NCI-H1105 (cell line): ENCODE data around the gene SNAPC2.

Experiments used
- DNase-seq: peaks from one replicate; lab custom pipeline; 2025; lab: John Stamatoyannopoulos, UW

The SNAPC2 gene, protein sequence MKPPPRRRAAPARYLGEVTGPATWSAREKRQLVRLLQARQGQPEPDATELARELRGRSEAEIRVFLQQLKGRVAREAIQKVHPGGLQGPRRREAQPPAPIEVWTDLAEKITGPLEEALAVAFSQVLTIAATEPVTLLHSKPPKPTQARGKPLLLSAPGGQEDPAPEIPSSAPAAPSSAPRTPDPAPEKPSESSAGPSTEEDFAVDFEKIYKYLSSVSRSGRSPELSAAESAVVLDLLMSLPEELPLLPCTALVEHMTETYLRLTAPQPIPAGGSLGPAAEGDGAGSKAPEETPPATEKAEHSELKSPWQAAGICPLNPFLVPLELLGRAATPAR

DNA sequence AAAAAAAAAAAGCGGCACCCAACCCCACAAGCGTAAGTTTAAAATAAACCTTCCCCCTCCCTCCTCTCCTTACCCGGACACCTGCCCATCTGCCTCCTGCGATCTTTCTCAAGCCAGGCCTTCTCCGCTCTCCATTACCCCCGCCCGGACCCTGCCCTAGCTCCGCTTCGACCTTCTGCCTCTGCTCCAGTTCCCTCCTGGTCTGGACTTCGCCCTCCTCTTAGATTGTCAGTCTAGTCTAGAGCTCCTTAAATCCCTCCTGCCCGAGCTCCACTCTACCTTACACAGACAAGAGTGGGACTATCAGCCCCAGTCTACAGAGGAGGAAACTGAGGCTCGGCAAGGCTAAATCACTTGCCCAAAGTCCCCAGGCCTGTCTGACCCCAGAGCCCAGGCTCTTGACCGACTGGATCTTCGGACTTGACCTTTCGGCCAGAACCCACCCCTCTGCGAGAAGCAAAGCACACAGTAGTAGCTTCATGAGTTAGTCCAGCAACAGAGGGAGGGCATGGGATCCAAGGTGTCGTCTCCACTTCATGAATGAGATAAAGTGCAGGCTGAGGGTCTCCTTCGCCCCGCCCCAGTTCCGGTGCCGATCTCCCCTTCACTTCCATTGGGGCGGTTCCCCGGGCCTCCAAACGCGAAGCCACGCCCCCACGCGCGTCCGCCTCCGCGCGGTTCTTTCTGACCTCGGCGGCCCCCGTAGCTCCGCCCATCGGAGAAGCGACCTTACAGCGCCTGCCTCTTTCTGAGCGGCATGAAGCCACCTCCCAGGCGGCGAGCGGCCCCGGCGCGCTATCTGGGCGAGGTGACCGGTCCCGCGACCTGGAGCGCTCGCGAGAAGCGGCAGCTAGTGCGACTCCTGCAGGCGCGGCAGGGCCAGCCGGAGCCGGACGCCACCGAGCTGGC is at the start of gene SNAPC2:
Gene SNAPC2, plus strand, starts transcription at position 729 of the 909 bp plus-strand sequence. Its CDS starts 29 bp downstream, at position 758.
- peak; percentile 98 for DNase-seq

DNA sequence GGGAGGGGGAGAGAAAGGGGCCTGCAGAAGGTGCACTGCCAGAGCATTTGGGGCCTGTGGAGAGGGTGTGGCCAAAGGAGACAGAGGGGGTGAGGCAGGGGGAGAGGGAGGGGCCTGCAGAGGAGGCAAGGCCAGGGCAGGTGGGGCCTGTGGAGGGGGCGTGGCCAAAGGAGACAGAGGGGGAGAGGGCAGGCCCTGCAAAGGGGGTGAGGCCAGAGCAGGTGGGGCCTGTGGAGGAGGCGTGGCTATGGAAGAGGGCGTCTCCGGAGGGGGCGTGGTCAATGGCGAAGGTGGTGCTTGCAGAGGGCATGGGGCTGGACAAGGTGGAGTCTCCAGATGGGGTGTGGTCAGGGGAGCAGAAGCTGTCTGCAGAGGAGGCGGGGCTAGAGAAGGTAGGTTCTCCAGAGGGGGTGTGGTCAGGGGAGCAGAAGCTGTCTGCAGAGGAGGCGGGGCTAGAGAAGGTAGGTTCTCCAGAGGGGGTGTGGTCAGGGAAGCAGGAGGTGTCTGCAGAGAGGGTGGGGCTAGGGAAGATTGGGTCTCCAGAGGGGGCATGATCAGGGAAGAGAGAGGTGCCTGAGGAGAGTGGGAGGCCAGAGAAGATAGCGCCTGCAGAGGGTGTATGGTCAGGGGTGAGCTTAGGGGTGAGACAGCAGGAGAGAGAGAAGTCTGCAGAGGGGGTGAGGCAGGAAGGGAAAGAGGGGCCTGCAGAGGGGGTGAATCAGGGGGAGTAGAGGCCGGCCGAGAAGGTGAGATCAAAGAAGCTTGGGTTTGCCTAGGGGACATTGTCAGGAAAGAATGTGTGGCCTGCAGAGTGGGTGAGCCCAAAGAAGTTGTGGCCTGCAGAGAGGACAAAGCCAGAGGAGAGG is 49.3 kb upstream of the SNAPC2 start:
- peak; percentile 47 for DNase-seq

- peak; percentile 50 for DNase-seq
Measured at GRCh38 chr19:7871437-7872305, 48.5 kb upstream of the SNAPC2 start.

GRCh38 chr19:7872306-7873204 is 47.6 kb upstream of the SNAPC2 start:
- no peak for DNase-seq

- no peak for DNase-seq
Measured at GRCh38 chr19:7873304-7874075, 46.6 kb upstream of the SNAPC2 start.

DNA sequence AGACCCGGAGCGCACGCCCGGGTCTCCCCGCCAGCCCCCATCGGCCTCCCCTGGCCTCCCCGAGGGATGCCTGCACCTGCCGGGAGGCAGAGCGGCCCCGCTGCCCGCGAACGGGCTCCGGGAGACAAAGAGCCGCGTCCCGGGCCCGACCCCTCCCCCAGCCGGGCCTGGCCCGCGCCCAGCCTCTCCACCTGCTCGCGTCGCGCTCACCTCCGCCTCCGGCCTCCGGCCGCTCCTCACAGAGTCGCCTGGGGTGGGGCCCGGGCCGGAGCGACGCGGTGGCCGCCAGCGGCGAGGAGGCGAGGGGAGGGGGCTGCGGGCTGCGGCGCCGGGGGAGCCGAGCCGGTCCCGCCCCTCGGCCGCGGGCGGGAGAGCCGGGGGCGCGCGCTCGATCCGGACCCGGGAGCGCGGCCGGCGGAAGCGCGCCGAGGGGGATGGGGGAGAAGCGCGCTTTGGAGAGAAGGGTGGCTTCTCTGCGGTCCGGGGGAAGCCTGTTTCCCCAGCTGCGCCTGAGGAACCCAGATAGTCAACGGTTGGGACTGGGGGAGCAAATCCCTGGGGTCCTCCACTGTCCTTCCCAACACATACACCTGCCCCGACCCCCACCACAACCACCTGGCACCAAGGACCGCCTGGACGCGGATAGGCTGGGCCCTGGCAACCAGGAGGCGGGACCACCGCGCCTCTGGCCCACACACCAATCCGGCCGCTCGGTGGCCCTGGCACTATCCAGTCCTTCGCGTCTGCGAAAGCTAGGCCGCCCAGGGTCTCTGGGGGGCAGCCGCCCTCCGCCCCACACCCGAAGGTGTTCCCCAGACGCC is 45.9 kb upstream of the SNAPC2 start, which contains the start of gene PRR36:
Gene PRR36, minus strand, starts transcription at position 315 of the 821 bp plus-strand sequence. CDS start 701 bp downstream, outside the sequence.
- peak; percentile 88 for DNase-seq

DNA sequence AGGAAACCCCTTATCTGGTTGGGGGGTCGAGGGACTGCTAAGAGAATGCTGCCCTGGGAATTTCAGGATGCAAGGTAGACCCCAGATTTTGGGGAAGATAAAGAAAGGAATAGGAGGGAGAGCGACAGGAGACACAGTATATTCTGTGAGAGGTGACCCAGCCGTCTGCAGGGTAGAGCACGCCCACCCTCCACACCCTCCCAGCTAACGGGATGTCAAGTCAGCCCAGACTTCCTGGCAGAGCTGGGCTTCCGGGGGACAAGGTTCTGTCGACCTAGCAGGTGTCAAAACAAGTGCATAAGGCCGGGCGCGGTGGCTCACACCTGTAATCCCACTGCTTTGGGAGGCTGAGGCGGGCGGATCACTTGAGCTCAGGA is 45.3 kb upstream of the SNAPC2 start:
- DNase-seq: no peak

- no peak for DNase-seq
Measured at GRCh38 chr19:7877249-7877836, 42.8 kb upstream of the SNAPC2 start.

DNA sequence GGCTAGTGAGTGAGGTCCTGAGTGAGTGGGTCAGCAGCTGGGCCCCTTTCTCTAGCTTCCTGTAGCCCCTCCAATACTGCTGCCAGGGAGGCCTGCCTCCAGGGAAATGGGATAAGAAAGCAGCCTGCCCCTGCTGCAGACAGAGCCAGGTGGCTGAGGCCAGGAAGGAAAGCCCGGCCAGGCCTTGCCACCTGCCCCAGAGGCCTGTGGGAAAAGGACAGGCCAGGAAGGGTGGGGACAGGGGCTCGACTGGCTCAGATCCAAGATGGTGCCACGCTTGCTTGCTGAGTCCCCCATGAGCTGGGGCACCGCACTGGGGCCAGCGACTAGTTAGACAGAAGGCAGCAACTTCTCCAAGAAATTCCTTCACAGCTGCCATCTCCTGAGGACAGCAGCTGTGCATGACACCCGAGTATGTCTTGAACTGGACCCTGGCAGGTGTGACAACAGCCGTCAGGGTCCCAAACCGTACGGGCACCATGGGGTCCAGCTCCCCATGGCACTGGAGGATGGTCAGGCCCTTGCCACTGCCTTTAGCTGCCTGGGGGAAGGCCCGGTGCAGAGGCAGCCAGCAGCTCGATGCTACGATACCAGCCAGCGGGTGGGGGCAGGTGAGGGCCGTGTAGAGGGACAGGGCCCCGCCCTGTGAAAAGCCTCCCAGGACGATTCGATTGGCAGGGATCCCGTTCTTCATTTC is 40.9 kb upstream of the SNAPC2 start:
- no peak for DNase-seq

DNA sequence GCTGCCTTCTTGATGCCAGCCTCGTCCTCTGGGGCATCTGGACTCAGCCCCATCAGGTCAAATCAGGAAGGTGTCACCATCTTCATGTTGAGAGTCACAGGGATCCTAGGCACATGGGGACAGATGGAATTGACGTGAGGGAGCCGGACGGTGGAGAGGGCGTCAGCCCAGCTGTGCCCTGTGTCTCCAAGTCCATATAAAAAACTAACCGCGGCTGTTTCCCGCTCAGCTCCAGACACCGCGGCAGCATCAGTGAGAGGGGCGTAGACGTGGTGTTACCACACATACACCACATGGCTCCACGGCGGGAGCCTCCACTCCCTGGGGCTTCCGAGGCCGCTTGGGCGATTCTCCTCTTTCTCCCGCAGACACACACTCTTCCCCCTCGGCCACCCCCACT is 40.3 kb upstream of the SNAPC2 start:
- DNase-seq: no peak

GRCh38 chr19:7881910-7882309 is 38.2 kb upstream of the SNAPC2 start:
- no peak for DNase-seq

- DNase-seq: no peak
Measured at GRCh38 chr19:7883105-7883504, 37.0 kb upstream of the SNAPC2 start.

DNA sequence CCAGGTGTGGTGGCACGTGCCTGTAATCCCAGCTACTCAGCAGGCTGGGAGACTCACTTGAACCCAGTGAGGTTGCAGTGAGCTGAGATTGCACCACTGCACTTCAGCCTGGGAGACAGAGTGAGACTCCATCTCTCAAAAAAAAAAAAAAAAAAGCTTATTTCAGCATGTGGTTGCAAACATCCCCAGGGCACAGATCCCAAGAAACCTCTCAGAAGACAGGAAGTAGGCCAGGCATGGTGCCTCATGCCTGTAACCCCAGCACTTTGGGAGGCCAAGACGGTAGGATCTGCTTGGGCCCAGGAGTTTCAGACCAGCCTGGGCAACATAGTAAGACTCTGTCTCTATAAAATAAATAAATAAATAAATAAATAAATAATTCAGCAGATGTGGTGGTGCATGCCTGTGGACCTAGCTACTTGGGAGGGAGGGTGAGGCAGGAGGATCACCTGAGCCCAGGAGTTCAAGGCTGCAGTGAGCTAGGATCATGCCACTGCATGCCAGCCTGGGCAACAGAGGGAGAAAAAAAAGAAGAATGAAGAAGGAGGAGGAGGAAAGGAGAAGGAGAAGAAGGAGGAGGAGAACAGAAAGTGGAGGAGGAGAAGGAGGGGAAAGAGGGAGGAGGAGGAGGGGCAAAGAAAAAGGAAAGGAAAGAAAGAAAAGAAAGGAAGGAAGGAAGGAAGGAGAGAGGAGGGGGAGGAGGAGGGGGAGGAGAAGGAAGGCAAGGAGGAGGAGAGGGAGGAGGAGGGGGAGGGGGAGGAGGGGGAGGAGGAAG is 36.2 kb upstream of the SNAPC2 start:
- no peak for DNase-seq

DNA sequence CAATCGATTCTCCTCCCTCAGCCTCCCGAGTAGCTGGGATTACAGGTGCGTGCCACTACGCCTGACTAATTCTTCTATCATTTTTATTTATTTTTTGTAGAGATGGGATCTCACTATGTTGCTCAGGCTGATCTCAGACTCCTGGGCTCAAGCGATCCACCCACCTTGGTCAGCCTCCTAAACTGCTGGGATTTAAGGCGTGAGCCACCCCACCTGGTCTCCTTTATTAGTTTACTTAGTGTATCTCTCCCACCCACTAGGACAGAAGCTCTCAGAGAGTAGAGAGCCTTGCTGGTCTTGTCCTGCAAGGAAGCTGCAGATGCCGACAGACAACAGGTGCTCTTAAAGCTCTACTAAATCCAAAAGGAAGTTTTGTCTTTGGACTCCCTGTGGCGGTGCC is 34.3 kb upstream of the SNAPC2 start:
- no peak for DNase-seq

DNA sequence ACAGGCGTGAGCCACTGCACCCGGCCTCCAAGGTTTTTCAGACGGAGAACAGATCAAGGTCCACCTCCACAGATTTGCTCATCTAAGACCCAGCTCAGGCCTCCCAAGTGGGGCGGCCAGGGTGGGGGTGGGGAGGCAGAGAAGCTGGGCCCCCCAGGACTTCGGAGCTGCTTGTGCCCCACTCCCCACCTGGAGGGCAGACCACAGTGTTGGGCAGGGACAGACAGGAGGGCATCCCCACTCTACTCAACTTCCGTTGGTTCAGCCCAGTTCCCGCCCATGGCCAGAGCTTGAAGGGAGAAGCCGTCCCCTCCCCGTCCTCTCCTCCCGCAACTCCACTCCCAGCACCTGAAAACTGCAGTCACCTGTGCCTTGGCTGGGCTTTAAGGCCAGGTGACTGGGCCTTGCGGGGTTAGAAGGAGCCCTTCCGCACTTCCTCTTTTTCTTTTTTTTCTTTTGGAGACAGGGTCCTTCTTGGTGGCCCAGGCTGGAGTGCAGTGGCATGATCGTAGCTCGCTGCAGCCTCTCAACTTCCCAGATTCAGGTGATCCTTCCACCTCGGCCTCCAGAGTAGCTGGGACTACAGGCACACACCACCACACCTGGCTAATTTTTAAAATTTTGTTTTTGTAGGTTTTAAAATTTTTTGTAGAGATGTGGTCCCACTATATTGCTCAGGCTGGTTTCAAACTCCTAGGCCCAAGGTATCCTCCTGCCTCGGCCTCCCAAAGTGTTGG is 32.6 kb upstream of the SNAPC2 start:
- no peak for DNase-seq
